Heart left ventricle (tissue), 16 donors: ENCODE data around the gene ITPR2. TPM values are rescaled to one million over a fixed set of nuclear protein-coding genes. Genes with fewer than 3 reads are reported as not detected.

Experiments used
- ATAC-seq, 4 donors: fragments of 200-7000 bp; cut with Tn5 transposase; one replicate each; pipeline ENCODE4 v1.9.1; 2020 to 2022; ENCODE audit warnings: moderate library complexity in 4 of 4, mild to moderate bottlenecking in 3 of 4, moderate number of reproducible peaks in 1 of 4
- DNase-seq, 5 donors: peaks; one replicate each; pipeline ENCODE4 v3.0.0-alpha.2; 2020
- H3K27ac ChIP-seq, 12 donors: fragments of 200-600 bp; sonication (generic) in 4 of 12; one replicate each; pipeline versions ENCODE4 v1.5.0 to v1.8.0; 2016 to 2022; ENCODE audit warnings: mild to moderate bottlenecking in 2 of 12
- H3K27me3 ChIP-seq, 9 donors: fragments of 200-600 bp; sonication (generic) in 2 of 9; one replicate each; pipeline versions ENCODE4 v1.5.1 to v1.8.0; 2016 to 2022; ENCODE audit warnings: mild to moderate bottlenecking in 3 of 9
- H3K36me3 ChIP-seq, 9 donors: fragments of 200-600 bp; sonication (generic) in 2 of 9; one replicate each; pipeline versions ENCODE4 v1.5.0 to v1.8.0; 2018 to 2022; ENCODE audit warnings: mild to moderate bottlenecking in 2 of 9
- H3K4me1 ChIP-seq, 12 donors: fragments of 200-600 bp; sonication (generic) in 4 of 12; one replicate each; pipeline versions ENCODE4 v1.5.0 to v1.8.0; 2016 to 2022; ENCODE audit warnings: mild to moderate bottlenecking in 3 of 12
- H3K4me3 ChIP-seq, 12 donors: fragments of 200-600 bp; sonication (generic) in 4 of 12; one replicate each; pipeline versions ENCODE4 v1.5.0 to v1.8.0; 2017 to 2022; ENCODE audit warnings: mild to moderate bottlenecking in 9 of 12, moderate library complexity in 4 of 12
- H3K9me3 ChIP-seq, 12 donors: fragments of 200-600 bp; sonication (generic) in 4 of 12; one replicate each; pipeline versions ENCODE4 v1.5.0 to v1.8.0; 2016 to 2022; ENCODE audit warnings: mild to moderate bottlenecking in 1 of 12
- CTCF ChIP-seq, 12 donors: fragments of 200-600 bp; sonication (generic) in 4 of 12; IDR thresholded peaks; one replicate each; pipeline versions ENCODE4 v1.5.0 to v1.8.0; 2018 to 2022; ENCODE audit warnings: antibody characterized with exemption in 12 of 12, mild to moderate bottlenecking in 5 of 12
- POLR2A ChIP-seq, 2 donors: fragments of 450-650 bp; IDR thresholded peaks; one replicate each; pipeline ENCODE4 v1.6.1; 2017; ENCODE audit warnings: antibody characterized with exemption in 2 of 2, mild to moderate bottlenecking in 2 of 2, moderate library complexity in 2 of 2
- WGBS, 4 donors: extraction: QIAGEN DNeasy Blood & Tissue Kit in 2 of 4; methylation state at CpG; one replicate each; pipeline versions ENCODE4 v1.1.5 to v1.1.7; 2013 to 2018; 5-methylcytosine and 5-hydroxymethylcytosine counted together
- intact Hi-C, 10 donors: fragments of 100-400 bp; cut with DNase I; formaldehyde crosslinking; loops; one replicate each; pipeline versions ENCODE4 v1.11.1 to v1.14.2; 2022
- polyA plus RNA-seq, 2 donors: library from polyadenylated mRNA; stranded (reverse); fragments of 200-250 nt; gene quantifications; one replicate each; pipeline ENCODE4 v1.2.3, GENCODE V29; 2013
- total RNA-seq, 9 donors: library from RNA; depleted of rRNA in 2 of 9; stranded (reverse); fragments of >200 nt in 2 of 9; fragmentation: NEBNext Ultra II Directional in 3 of 9; extraction: Animal tissue kit (Norgen Biotek cat#: 25700) in 3 of 9; gene quantifications; one replicate each; pipeline versions ENCODE4 v1.1.0 to v1.2.4, GENCODE V29; 2016 to 2023
- donor health status: ischemic (EF 13 %, LVEDD 7.1; RV severe dilation, severe dysfunction).
- donor health status: healthy with polysubstance abuse.
- donor health status: DM: no; HTN: yes; CAD: no.
- donor health status: DM: no; HTN: no; CAD: no.
- donor health status: ischemic (EF 25% LVEDD 6.9; RV normal size, moderate dysfunction).
- donor health status: ischemic (EF 25% LVEDD 5.7; RV mildly dilated, moderate dysfunction).
- donor health status: healthy.
- donor health status: DM: yes; HTN: yes; CAD: no.
- donor health status: ischemic (EF 35%, LVEDD 5.7; RV mildly dilated, moderate dysfunction).
- donor health status: nonischemic (EF 11% LVEDD 7.7; RV severe dilation, severe dysfunction).
- donor health status: DM: yes; HTN: yes; CAD: no.
- donor health status: PGD.
- donor health status: ischemic (EF 29% LVEDD 5.4; RV normal size, mild dysfunction).
- donor health status: nonischemic (EF 23%, LVEDD 6.1; RV moderate dilation, normal function).

Gene ITPR2
- total and polyA plus RNA-seq, 11 donors = 3.4 to 45.6 (median 11.8) TPM

DNA sequence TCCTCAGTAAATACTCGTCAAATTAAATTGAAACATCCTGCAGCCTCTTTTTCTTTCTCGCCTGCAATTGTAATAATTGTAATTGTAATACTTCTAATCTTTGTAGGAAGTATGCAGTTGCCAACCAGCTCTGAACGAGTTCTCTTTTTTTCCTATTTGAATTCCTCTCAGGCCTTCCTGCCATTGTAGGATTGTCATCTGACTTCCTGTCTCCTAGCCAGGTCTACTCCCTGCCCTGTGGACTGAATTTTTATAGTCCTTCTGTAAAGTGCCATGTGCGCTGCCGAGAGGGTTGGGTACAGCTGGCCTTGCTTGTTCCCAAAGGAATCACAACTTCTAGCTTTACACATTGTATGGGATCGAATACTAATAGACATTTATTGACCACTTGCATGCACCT, 454.3 kb downstream of the ITPR2 start:
- DNase-seq (peak in 1 of 5 donors; percentile 29), ATAC-seq (peak in 3 of 4 donors; percentile 78 to 92 (median 81))
- 29 to 46% (median 40%) methylated on average over 6 of the region's 6 CpGs for WGBS, 4 donors
- intact Hi-C loops = no loop called here
- Histone ChIP-seq H3K4me1 (peaks cover 0 to 20% (median 11%) of the 10 kb centered on the region in 12 donors), H3K9me3 (peaks cover 0 to 5% (median 0%) of the 10 kb centered on the region in 12 donors), H3K27ac (peak overlapping the region in 1 of 12 donors; percentile 33), H3K4me3 (no peak overlapping the region), H3K27me3 (no peaks in the 10 kb centered on the region), H3K36me3 (peaks cover 0 to 2% (median 0%) of the 10 kb centered on the region in 9 donors)
- no peak for TF ChIP-seq POLR2A (IDR thresholded peaks at IDR 0.05)

GRCh38 chr12:26374934-26375680, 457.9 kb downstream of the ITPR2 start:
- intact Hi-C loops = no loop called here
- DNase-seq (no peak), ATAC-seq (no peak)
- no peaks in the 10 kb centered on the region for H3K9me3 ChIP-seq
- no peaks in the 10 kb centered on the region for H3K36me3 ChIP-seq
- H3K4me1 ChIP-seq = peaks cover 0 to 20% (median 11%) of the 10 kb centered on the region in 12 donors
- 68 to 78% (median 75%) methylated on average over 2 of the region's 2 CpGs for whole genome bisulfite sequencing, 4 donors
- no peaks in the 10 kb centered on the region for H3K27me3 ChIP-seq
- TF ChIP-seq CTCF (IDR thresholded peaks at IDR 0.05) = no peak
- no peak for TF ChIP-seq POLR2A (IDR thresholded peaks at IDR 0.05)
- no peak overlapping the region for H3K4me3 ChIP-seq
- no peak overlapping the region for H3K27ac ChIP-seq

GRCh38 chr12:26373606-26374495, 459.1 kb downstream of the ITPR2 start:
- 96 to 97% (median 97%) methylated on average over 7 of the region's 7 CpGs for WGBS, 4 donors
- Histone ChIP-seq H3K36me3 (no peaks in the 10 kb centered on the region), H3K27me3 (no peaks in the 10 kb centered on the region), H3K4me1 (peaks cover 0 to 15% (median 7%) of the 10 kb centered on the region in 12 donors), H3K27ac (no peak overlapping the region), H3K4me3 (no peak overlapping the region), H3K9me3 (no peaks in the 10 kb centered on the region)
- intact Hi-C loops = no loop called here
- ATAC-seq (no peak), DNase-seq (no peak)
- no peak for TF ChIP-seq POLR2A (IDR thresholded peaks at IDR 0.05)
- TF ChIP-seq CTCF (IDR thresholded peaks at IDR 0.05) = no peak

DNA sequence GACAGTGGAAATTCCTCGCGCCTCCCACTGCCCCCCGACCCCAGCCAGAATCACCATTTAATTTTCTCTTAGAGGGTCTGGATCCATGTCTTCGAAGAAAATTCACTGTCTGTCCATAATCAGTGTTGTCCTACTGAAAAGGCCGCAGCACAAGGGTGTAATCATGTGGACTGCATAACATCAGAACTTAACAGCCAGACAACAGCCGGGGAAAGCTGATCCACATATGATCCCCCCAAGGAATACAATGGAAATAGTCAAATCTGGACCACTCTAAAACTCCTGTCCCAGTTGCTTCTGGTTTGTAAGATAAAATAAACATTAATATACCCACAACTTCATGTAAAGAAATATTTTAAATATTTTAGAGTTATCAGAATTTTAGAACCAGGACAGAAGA, 460.1 kb downstream of the ITPR2 start:
- Histone ChIP-seq H3K36me3 (no peaks in the 10 kb centered on the region), H3K4me3 (no peak overlapping the region), H3K27ac (no peak overlapping the region), H3K4me1 (peaks cover 0 to 6% (median 0%) of the 10 kb centered on the region in 12 donors), H3K27me3 (no peaks in the 10 kb centered on the region), H3K9me3 (no peaks in the 10 kb centered on the region)
- no peak for DNase-seq
- intact Hi-C loops = no loop called here
- TF ChIP-seq POLR2A (IDR thresholded peaks at IDR 0.05) (no peak), CTCF (IDR thresholded peaks at IDR 0.05) (no peak)
- 82 to 92% (median 87%) methylated on average over 6 of the region's 6 CpGs for WGBS, 4 donors
- ATAC-seq = no peak
